ENCODE data around the gene ODAM. TPM values are rescaled to one million over a fixed set of nuclear protein-coding genes. Genes with fewer than 3 reads are reported as not detected.
"Not testable (repeated sequence)": the region's sequence is repeated elsewhere in the genome, so short reads cannot be mapped to it uniquely, and the experiment has no call there.

ODAM gene
- total RNA-seq, 1 donor from 2014 or later: not detected

DNA sequence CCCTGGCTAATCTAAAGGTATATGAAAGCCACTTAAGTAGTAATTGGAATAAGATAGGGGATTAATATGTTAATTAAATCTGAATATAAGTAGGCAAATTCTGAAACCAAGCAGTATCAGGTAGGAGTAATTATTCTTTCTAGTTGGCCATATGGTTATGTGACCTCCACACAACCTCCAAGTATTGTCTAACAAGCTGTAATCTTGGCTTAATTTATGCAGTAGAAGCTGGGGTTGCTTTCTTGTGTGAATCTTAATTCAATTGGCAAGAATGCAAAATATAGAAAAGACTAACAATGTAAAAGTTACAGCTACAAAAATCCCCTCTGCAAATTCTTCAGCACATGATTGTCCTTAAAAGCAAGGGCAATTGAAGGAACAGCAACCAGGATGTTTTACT lies 20.6 kb downstream of the ODAM start:
- DNase-seq; ATAC-seq; intact Hi-C loops (cut with micrococcal nuclease): not testable (repeated sequence)

DNA sequence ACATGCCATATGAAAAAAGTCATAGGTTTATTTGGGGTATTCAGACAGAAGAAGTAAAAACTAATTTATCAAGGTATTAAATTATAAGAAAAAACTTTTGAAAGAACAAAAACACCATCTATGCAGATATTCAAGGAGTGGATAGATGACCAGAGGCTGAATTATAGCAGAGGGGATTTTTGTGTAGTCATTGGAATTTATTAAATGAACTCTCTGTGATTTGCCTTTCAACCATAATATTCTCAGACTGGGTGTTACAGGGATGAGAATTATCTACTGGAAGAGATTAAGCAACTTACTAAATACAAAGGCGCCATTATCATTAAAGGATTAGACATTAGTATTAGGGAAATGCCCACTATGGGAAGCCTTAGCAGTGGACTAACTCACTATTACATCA lies 21.0 kb downstream of the ODAM start:
- ATAC-seq; intact Hi-C loops (cut with micrococcal nuclease); DNase-seq: not testable (repeated sequence)

DNA sequence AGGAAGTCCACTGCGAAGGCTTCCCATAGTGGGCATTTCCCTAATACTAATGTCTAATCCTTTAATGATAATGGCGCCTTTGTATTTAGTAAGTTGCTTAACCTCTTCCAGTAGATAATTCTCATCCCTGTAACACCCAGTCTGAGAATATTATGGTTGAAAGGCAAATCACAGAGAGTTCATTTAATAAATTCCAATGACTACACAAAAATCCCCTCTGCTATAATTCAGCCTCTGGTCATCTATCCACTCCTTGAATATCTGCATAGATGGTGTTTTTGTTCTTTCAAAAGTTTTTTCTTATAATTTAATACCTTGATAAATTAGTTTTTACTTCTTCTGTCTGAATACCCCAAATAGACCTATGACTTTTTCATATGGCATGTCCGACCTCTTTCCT lies 25.9 kb downstream of the ODAM start:
- DNase-seq; intact Hi-C loops (cut with micrococcal nuclease); ATAC-seq: not testable (repeated sequence)

DNA sequence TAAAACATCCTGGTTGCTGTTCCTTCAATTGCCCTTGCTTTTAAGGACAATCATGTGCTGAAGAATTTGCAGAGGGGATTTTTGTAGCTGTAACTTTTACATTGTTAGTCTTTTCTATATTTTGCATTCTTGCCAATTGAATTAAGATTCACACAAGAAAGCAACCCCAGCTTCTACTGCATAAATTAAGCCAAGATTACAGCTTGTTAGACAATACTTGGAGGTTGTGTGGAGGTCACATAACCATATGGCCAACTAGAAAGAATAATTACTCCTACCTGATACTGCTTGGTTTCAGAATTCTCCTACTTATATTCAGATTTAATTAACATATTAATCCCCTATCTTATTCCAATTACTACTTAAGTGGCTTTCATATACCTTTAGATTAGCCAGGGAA lies 26.3 kb downstream of the ODAM start:
- ATAC-seq; DNase-seq; intact Hi-C loops (cut with micrococcal nuclease): not testable (repeated sequence)

DNA sequence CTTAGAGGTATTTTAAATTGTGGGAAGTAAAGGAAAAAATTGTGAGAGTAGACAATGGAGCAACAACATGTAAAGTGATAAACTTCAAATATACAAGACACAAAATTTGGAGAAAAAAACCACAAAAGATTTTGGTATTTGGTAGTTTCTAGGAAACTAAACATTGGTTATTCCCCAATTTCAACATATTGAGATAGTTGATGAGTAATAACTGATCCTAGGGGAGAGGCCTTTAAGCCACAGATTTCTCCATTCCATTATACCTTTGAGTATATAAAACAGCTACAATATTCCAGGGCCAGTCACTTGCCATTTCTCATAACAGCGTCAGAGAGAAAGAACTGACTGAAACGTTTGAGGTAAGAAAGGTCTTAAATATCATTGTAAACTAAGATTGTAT lies 30.3 kb downstream of the ODAM start, which contains the start of gene FDCSP:
Gene FDCSP (plus strand): TSS at position 301 of the 400 bp plus-strand sequence. CDS start 5,071 bp downstream, outside the sequence.
- DNase-seq (no peak), ATAC-seq (no peak)
- intact Hi-C loops (cut with micrococcal nuclease): no loop called here

DNA sequence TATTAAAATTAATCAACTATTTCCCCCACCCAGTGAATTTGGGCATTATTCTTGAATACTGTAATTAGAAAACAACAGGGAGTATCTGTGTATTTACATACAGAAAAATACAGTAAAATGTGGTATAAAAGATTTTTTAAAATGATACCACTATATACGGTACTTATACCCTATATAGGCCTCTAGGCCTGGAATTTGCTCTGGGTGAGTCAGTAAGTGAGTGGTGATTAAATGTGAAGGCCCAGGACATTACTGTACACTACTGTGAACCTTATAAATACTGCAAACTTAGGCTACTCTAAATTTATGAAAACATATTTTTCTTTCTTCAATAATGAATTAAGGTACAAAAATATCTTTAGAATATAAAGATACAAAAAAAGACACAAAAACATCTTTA lies 40.6 kb downstream of the ODAM start:
- ATAC-seq: no peak
- no peak for DNase-seq
- intact Hi-C loops (cut with micrococcal nuclease): no loop called here

DNA sequence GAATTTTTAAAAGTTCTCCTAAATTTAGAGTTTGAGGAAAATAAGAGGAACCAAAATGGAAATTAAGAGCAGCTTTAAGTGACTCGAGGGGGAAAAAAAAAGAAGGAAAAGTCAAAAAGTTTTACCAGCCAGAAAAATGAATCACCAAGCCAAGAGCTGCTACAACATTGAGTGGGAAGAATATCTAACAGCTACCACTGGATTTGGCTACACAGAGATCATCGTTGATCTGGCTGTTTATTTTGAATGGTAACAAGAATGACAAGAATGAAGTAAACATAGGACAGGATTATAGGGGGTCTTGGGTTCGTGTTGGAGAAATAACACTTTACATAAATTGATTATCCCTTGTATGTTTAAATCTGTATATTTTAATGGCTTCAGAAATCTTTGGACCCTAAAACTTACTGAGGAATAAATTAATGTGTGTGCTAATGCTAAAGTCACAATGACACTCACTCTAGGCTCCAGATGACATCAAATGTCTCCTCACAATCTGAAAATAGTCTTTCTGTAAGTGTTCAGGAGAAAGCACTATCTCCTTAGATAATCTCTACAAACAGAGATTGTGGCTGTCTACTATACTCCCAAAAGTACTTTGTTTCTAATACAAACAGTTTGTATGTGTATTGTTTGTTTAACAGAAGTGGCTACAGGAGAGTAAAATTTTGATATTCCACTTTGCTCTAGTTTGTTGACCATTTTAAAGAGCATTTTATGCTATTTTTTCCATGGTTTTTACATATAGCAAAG lies 43.8 kb downstream of the ODAM start:
- intact Hi-C loops (cut with micrococcal nuclease): no loop called here
- ATAC-seq (no peak), DNase-seq (no peak)

DNA sequence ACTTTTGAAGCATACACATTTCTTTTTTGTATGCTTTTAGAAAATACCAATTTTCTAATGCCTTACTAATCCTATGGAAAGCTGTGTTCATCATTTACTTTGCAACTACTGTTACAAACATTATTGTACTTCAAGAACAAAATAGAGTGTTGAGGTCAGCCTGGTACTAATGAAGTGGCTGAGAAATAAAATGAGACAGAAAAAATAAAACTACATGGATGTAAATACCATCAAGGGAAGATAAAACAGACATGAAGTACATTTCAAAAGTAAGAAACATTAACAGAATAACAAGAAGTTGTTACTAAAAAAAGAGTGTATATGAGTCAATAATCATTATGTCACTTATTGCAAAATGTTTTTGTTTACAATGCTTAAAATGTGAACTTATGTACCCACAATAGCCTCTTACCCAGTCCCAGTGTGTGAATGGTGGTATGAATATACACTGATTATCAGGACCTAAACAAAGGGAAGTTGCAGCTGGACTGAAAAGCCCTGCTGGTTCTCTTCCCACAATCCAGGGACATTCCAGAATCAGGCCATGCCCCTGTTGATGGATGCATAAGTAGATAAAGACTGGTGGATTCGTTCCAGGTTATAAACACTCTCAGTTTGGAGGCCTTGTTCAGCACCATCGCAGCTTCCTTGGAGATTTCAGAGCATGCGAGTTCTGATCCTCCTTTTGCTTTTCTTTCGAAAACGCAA lies 44.5 kb downstream of the ODAM start:
- intact Hi-C loops (cut with micrococcal nuclease): no loop called here
- ATAC-seq: no peak
- DNase-seq: no peak

DNA sequence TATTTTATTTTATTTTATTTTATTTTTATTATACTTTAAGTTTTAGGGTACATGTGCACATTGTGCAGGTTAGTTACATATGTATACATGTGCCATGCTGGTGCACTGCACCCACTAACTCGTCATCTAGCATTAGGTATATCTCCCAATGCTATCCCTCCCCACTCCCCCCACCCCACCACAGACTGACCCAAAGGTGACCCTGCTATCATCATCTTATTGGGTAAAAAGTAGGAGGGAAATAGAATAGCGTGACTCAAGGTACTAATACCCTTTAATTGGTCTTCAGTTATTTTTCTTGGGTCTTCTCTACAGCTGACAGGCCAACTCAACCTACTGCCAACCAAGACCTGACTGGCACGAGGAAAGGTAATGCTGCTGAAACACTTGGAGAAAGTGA lies 46.8 kb downstream of the ODAM start, which contains the start of gene CSN3:
Gene CSN3 (plus strand): TSS at position 301 of the 400 bp plus-strand sequence. CDS start 2,223 bp downstream, outside the sequence.
- DNase-seq; intact Hi-C loops (cut with micrococcal nuclease); ATAC-seq: not testable (repeated sequence)

DNA sequence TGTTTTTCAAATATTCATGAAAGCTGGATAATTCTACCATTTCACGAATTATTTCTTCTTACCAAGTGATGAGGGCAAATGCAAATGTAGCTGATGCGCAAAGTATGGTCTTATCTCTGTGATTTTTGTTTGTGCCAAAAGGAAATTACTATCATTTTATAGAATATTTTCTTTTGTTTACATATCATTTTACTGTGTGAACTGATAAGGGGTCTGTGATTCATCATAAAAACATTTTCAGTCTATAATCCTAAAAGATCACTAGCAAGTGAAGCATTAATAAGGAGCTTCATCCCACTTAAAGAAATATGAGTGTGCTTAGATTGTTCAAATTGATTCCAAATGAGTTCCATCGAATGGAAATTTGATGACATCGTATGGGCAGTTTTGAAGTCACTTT lies 47.6 kb downstream of the ODAM start:
- intact Hi-C loops (cut with micrococcal nuclease): no loop called here
- ATAC-seq: no peak
- DNase-seq: no peak

DNA sequence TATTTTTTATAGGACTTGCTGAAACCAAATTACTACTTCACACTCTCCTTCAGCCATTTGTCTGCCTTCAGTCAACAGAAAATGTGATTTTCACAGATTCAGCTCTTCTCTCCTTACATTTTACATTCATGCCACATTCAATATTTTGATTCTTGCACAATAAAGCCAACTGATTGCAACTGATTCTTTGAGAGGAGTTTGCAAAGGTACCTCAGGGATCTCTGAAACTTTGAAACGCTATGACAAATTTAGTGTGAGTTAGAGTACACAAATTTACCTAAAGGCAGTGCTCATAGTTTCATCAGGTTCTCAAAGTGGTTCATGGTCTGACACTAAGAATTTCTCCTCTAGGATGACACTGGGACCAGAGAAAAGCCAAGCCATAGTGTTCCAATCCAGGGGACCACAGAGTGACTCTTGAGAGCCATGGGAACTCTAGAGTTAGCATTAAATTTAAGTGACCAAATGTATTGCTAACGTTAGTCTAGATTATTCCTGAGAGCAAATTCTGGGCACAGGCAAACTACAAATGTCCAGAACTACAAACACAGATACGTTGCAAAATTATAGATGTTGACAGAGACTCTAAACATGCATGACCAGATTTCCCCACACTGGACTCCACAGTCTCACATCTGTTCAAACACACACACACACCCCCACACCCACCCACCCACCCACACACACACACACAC lies 55.9 kb downstream of the ODAM start:
- intact Hi-C loops (cut with micrococcal nuclease): no loop called here
- DNase-seq (no peak), ATAC-seq (no peak)

DNA sequence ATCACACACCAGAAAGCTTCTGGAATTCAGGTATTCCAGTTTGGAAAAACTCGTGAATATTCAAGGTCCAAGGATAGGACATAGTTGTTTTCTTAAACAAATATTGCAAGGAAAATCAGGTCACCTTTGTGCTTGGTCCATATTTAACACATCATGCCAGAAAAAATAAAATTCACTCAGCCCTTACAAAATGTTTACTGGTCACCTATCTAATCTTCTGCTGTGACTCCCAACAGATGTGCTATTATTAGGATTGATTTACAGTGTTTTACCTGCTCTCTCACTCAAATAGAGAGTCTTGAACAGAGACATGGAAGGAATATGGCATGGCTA lies 56.4 kb downstream of the ODAM start:
- DNase-seq (no peak), ATAC-seq (no peak)
- intact Hi-C loops (cut with micrococcal nuclease): no loop called here

Other genes with a start within 250 kb of the ODAM start
- gene CSN2, start 230.0 kb upstream of the ODAM start, total RNA-seq: not detected
- gene STATH, start 199.8 kb upstream of the ODAM start, total RNA-seq: not detected
- gene HTN3, start 167.3 kb upstream of the ODAM start, total RNA-seq: not detected
- gene HTN1, start 145.3 kb upstream of the ODAM start, total RNA-seq: not detected
- not detected for gene PRR27, start 41.5 kb upstream of the ODAM start, total RNA-seq
- gene FDCSP, start 30.4 kb downstream of the ODAM start, total RNA-seq: not detected
- gene CSN3, start 46.9 kb downstream of the ODAM start, total RNA-seq: not detected
- not detected for gene CABS1, start 139.3 kb downstream of the ODAM start, total RNA-seq
- gene SMR3A, start 165.0 kb downstream of the ODAM start, total RNA-seq: not detected
- not detected for gene SMR3B, start 187.4 kb downstream of the ODAM start, total RNA-seq
- not detected for gene OPRPN, start 202.2 kb downstream of the ODAM start, total RNA-seq